IPS DF 6.9 (cell line): ENCODE results near the gene UVRAG.

ENCODE experiments used
- DNase-seq: peaks from one replicate; pipeline ENCODE4 v3.0.0-alpha.2; 2013; ENCODE audit warnings: low read depth, low spot score
- H3K27ac ChIP-seq: one replicate; pipeline ENCODE4 v1.5.1; 2013; ENCODE audit warnings: low read length, control low read depth
- H3K27me3 ChIP-seq: 2 replicates; pipeline ENCODE4 v1.6.1; 2013; ENCODE audit warnings: mild to moderate bottlenecking, low read length; ENCODE audit not compliant: control insufficient read depth, insufficient read depth
- H3K36me3 ChIP-seq: 2 replicates; pipeline ENCODE4 v1.6.1; 2013; ENCODE audit warnings: low read length; ENCODE audit not compliant: control insufficient read depth, insufficient read depth
- H3K4me1 ChIP-seq: 2 replicates; pipeline ENCODE4 v1.6.1; 2013; ENCODE audit warnings: low read length; ENCODE audit not compliant: control insufficient read depth, insufficient read depth
- H3K4me3 ChIP-seq: 2 replicates; pipeline ENCODE4 v1.5.1; 2013; ENCODE audit warnings: mild to moderate bottlenecking, low read length
- H3K9me3 ChIP-seq: 2 replicates; pipeline ENCODE4 v1.6.1; 2013; ENCODE audit warnings: low read length, inconsistent platforms; ENCODE audit not compliant: control insufficient read depth, insufficient read depth
- WGBS: extraction: QIAGEN DNeasy Blood & Tissue Kit; methylation state at CpG from one replicate; pipeline ENCODE4 v1.1.7; 2013; ENCODE audit warnings: mixed read lengths, missing lambda C conversion rate; ENCODE audit not compliant: insufficient read length, insufficient coverage; 5-methylcytosine and 5-hydroxymethylcytosine counted together

The UVRAG gene

DNA sequence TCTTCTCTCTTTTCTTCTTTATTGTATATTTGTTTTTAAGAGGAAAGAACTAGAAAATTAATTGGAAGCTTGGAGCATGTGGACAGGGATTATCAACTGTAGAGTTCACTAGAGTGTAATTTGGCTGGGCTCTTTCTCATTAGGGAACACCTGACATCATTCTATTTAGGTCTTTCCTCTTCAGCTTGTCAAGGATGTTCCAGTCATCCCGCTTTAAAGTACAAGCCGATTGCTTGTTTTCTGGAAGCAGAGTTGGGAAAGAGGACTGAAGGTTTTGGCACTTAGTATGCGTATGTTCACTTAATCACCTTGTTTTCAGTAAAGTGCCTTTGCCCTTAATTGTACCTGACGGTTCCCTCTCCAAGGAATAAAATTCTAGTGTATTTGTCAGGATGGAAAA, 279.7 kb downstream of the UVRAG start:
- Histone ChIP-seq H3K27me3 (no peaks in the 10 kb centered on the region), H3K27ac (no peak overlapping the region), H3K36me3 (no peaks in the 10 kb centered on the region), H3K9me3 (no peaks in the 10 kb centered on the region), H3K4me1 (no peaks in the 10 kb centered on the region), H3K4me3 (no peak overlapping the region)
- no peak for DNase-seq
- WGBS, result no CpG with 5 or more reads among the region's 4 CpGs

DNA sequence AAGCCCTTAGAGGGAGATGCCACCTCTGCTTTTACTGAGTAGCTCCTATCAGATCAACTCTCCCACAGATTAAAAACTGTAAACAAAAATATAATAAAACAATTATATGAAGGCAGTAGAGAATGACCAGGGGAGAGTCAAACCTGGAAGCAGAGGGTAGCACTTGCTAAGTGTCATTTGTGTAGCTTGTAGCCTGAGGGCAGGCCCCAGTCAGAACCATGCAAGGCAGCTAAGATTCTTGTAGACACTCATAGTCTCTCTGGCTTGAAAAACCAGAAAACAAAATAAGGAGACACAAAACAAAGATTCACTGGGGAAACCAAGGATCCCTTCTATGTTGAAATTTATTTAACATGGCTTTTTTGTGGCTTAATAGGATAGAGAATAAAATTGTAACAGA, 280.9 kb downstream of the UVRAG start:
- Histone ChIP-seq H3K4me1 (no peaks in the 10 kb centered on the region), H3K9me3 (no peaks in the 10 kb centered on the region), H3K27me3 (no peaks in the 10 kb centered on the region), H3K4me3 (no peak overlapping the region), H3K36me3 (no peaks in the 10 kb centered on the region), H3K27ac (no peak overlapping the region)
- DNase-seq, result no peak

DNA sequence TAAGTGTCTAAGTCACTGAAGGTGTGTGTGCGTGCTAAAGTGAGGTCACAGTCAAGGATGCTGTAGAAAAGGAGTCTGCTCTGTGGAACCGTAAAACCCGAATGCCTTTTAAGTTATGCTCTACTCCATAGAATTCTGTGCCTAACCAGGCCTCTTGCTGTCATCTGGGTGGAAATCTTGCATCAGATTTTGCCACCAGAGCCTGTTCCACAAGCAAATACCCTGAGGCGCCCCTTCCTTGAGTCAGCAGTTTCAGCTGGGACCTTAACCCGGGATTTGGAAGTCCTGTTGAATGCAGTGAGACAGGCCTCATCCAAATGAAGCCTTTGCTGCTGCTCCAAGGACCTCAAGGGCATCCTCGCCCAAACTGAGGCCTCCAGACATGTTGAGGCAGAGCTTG, 281.5 kb downstream of the UVRAG start:
- no peak for DNase-seq
- WGBS, result no CpG with 5 or more reads among the region's 6 CpGs
- H3K36me3 ChIP-seq, result no peaks in the 10 kb centered on the region
- H3K27ac ChIP-seq, result no peak overlapping the region
- H3K9me3 ChIP-seq, result no peaks in the 10 kb centered on the region
- no peaks in the 10 kb centered on the region for H3K27me3 ChIP-seq
- no peaks in the 10 kb centered on the region for H3K4me1 ChIP-seq
- H3K4me3 ChIP-seq, result no peak overlapping the region

DNA sequence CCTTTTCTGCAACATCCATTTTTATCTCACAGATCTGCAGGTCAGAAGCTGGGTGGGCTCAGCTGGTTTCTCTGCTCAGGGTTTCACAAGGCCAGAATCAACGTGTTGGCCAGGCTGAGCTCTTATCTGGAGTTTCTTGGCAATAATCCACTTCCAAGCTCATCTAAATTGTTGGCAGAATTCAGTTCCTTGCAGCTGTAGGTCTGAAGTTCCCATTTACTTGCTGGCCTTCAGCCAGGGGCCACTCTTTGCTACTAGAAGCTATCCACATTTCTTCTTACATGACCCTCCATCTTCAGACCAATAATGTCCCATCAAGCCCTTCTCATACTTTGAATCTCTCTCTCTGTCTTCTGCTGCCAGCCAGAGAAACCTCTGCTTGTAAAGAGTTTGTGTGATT, 287.8 kb downstream of the UVRAG start:
- WGBS, result no CpG with 5 or more reads among the region's 1 CpG
- H3K9me3 ChIP-seq, result no peaks in the 10 kb centered on the region
- H3K27ac ChIP-seq, result no peak overlapping the region
- H3K27me3 ChIP-seq, result no peaks in the 10 kb centered on the region
- H3K4me1 ChIP-seq, result no peaks in the 10 kb centered on the region
- no peak for DNase-seq
- no peak overlapping the region for H3K4me3 ChIP-seq
- H3K36me3 ChIP-seq, result no peaks in the 10 kb centered on the region

DNA sequence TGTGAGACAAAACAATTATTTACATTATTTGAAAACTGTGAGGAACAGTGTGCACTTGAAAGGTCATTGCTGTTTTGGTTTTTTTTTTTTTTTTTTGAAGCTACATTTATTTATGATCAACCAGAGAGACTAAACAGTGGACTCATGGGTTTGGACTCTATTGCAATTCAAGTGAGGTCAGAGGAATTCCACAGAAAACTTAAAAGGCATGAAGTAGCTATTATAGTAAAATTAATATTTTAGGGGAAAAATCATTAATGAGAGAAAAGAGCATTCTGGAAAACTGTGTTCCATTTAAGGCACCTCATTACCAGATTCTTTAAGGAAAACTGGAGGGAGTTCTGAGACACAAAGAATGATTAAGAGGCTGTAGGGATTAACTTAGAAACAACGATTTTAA, 288.4 kb downstream of the UVRAG start:
- H3K4me3 ChIP-seq, result no peak overlapping the region
- no peak for DNase-seq
- no peaks in the 10 kb centered on the region for H3K9me3 ChIP-seq
- H3K4me1 ChIP-seq, result no peaks in the 10 kb centered on the region
- H3K27ac ChIP-seq, result no peak overlapping the region
- H3K36me3 ChIP-seq, result no peaks in the 10 kb centered on the region
- H3K27me3 ChIP-seq, result no peaks in the 10 kb centered on the region
- no CpG with 5 or more reads among the region's 1 CpG for WGBS

DNA sequence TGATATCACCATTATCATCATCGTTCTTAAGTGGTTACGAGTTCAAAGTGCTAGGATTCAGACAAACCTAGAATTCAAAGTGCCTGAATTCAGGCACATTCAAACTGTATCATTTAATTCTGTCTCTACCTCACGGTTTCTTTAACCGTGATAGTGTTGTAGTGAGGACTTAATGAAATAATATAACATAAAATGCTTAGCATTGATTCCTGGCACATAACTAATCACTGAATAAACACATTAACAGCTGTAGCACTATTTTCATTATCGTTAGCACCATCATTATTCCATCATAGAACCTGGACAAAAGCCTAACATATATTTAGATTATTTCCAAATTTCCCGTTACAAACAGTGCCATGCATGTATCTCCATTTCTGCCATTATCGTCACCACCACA, 289.3 kb downstream of the UVRAG start:
- Histone ChIP-seq H3K27ac (no peak overlapping the region), H3K36me3 (no peaks in the 10 kb centered on the region), H3K4me1 (no peaks in the 10 kb centered on the region), H3K4me3 (no peak overlapping the region), H3K9me3 (no peaks in the 10 kb centered on the region), H3K27me3 (no peaks in the 10 kb centered on the region)
- DNase-seq, result no peak
- 100% methylated on average over 1 of the region's 7 CpGs for WGBS

DNA sequence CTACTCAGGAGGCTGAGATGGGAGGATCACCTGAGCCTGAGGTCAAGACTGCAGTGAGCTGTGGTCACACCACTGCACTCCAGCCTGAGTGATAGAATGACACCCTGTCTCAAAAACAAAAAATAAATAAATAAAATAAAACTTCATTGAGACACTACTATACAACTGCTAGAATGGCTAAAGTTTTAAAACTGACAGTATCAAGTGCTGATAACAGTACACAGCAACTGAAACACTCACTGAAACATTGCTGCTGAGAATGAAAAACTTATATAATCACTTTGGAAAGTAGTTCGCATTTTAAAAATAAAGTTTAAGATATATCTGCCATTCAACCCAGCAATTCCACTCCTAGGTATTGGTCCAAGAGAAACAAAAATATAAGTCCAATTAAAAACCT, 290.6 kb downstream of the UVRAG start:
- Histone ChIP-seq H3K36me3 (no peaks in the 10 kb centered on the region), H3K27me3 (no peaks in the 10 kb centered on the region), H3K4me3 (no peak overlapping the region), H3K4me1 (no peaks in the 10 kb centered on the region), H3K27ac (no peak overlapping the region), H3K9me3 (no peaks in the 10 kb centered on the region)
- no peak for DNase-seq
- no CpG with 5 or more reads among the region's 1 CpG for WGBS

DNA sequence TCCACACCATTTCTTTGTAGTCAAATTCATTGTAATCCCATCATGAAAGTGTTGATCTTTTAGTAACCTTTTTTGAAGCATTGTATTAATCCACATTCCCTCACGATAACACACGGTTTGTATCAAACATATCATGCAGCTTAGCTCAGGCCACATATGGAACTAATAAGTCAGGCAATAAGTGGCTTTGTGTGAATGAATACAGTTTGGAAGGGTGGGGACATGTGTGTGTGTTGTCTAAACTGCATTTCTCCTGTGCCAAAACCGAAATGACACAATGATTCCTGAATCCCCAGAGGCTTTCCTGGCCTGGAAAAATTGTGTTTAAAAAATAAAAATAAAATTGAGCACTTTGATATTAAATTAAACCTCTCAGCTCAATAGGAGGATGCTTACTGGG, 293.0 kb downstream of the UVRAG start:
- H3K27me3 ChIP-seq, result no peaks in the 10 kb centered on the region
- no peaks in the 10 kb centered on the region for H3K4me1 ChIP-seq
- no peaks in the 10 kb centered on the region for H3K9me3 ChIP-seq
- no CpG with 5 or more reads among the region's 3 CpGs for WGBS
- no peak overlapping the region for H3K4me3 ChIP-seq
- no peaks in the 10 kb centered on the region for H3K36me3 ChIP-seq
- no peak overlapping the region for H3K27ac ChIP-seq
- no peak for DNase-seq

DNA sequence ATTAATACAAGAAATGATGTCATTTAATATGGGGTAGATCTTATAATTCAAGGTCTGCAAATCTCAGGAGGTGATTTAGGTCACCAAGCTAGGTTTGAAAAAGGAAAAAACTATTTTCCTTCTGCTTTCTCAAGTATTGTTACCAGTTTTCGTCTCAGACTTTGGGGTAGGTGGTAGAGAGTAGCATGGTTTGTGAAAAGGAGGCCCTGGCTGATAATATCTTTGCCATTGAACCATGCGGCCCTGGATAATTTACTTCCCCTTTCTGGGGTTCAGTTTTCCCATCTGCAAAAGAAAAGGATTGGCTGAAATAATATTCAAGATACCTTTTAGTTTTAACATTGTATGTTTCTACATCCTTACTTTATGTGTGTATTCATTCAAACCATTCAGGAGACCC, 299.2 kb downstream of the UVRAG start:
- Histone ChIP-seq H3K36me3 (no peaks in the 10 kb centered on the region), H3K27me3 (no peaks in the 10 kb centered on the region), H3K27ac (no peak overlapping the region), H3K4me1 (no peaks in the 10 kb centered on the region), H3K9me3 (no peaks in the 10 kb centered on the region), H3K4me3 (no peak overlapping the region)
- no peak for DNase-seq
- no CpG with 5 or more reads among the region's 2 CpGs for WGBS

DNA sequence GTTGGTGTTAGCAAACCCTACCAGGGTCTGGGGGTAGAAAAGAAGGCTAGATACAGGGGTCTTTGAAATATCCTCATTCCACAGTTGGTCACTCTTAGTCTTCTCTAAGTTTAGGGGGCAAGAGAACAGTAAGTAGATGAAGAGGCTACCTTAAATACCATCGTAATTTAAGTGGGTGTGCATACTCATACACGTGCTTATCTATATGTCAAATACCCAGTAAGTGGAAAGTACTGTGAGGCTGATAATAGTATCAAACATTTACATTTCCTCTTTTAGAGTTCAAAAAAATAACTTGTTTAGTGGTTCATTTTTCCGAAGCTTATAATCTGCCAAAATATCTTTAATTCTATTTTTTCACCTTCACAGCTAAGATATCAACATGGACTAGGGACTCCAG, 300.5 kb downstream of the UVRAG start:
- H3K4me3 ChIP-seq, result no peak overlapping the region
- no peak for DNase-seq
- no peaks in the 10 kb centered on the region for H3K27me3 ChIP-seq
- no CpG with 5 or more reads among the region's 3 CpGs for WGBS
- no peaks in the 10 kb centered on the region for H3K9me3 ChIP-seq
- H3K36me3 ChIP-seq, result no peaks in the 10 kb centered on the region
- no peak overlapping the region for H3K27ac ChIP-seq
- peaks cover 2% of the 10 kb centered on the region; the same call in 1 of the 2 replicates for H3K4me1 ChIP-seq

DNA sequence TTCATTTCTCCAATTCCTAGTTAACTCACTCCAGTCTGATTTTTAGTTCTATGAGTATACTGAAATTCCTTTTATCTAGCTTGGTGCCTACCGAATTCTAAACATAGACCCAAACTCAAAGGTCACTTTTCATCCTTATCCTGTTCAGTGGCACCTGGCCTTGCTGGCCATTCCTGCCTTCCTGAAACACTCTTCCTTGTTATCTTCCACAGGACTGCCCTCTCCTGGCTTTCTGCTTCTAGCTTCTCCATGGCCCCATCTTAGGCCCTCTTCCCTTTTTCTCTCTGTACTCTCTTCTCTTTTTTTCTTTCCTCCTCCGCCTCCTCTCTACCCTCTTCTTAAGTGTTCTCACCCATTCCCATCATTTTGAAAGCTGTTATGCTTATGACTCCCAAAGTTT, 304.0 kb downstream of the UVRAG start:
- DNase-seq, result no peak
- Histone ChIP-seq H3K36me3 (no peaks in the 10 kb centered on the region), H3K4me3 (no peak overlapping the region), H3K27me3 (no peaks in the 10 kb centered on the region), H3K27ac (no peak overlapping the region), H3K4me1 (peaks cover 4% of the 10 kb centered on the region; the same call in 1 of the 2 replicates), H3K9me3 (no peaks in the 10 kb centered on the region)
- no CpG with 5 or more reads among the region's 2 CpGs for WGBS
